Transverse colon (tissue), 4 donors: ENCODE measurements around the gene SKAP2. TPM values are rescaled to one million over a fixed set of nuclear protein-coding genes. Genes with fewer than 3 reads are reported as not detected.

Experiments
- DNase-seq: peaks from one replicate; pipeline ENCODE4 v3.0.0-alpha.2; 2019
- H3K27ac ChIP-seq, 4 donors: fragments of 200-600 bp; sonication (generic); 2 replicates each; pipeline ENCODE4 v1.5.1; 2016 to 2018; ENCODE audit warnings: inconsistent platforms in 4 of 4
- H3K27me3 ChIP-seq: fragments of 200-600 bp; sonication (generic); 2 replicates; pipeline ENCODE4 v1.5.1; 2017; ENCODE audit warnings: inconsistent platforms
- H3K36me3 ChIP-seq, 4 donors: fragments of 200-600 bp; sonication (generic); 2 replicates each; pipeline ENCODE4 v1.5.1; 2017 to 2019; ENCODE audit warnings: inconsistent platforms in 4 of 4
- H3K4me1 ChIP-seq, 4 donors: fragments of 200-600 bp; sonication (generic); 2 replicates each; pipeline ENCODE4 v1.5.1; 2017 to 2020; ENCODE audit warnings: inconsistent platforms in 4 of 4
- H3K4me3 ChIP-seq, 4 donors: fragments of 200-600 bp; sonication (generic); 1 replicate in 1 of 4; 2 replicates in 3 of 4; pipeline versions ENCODE4 v1.5.1 to v1.6.1; 2017 to 2019; ENCODE audit warnings: inconsistent platforms in 4 of 4
- H3K9me3 ChIP-seq, 2 donors: fragments of 200-600 bp; sonication (generic); 2 replicates each; pipeline ENCODE4 v1.5.1; 2017 to 2019; ENCODE audit warnings: inconsistent platforms in 2 of 2
- EP300 ChIP-seq: sonication (generic); formaldehyde crosslinking; IDR thresholded peaks from one replicate; pipeline ENCODE4 v1.6.1; 2017; ENCODE audit warnings: antibody characterized with exemption, low read depth
- POLR2A ChIP-seq: fragments of 450-650 bp; IDR thresholded peaks from one replicate; pipeline ENCODE4 v1.6.1; 2016; ENCODE audit warnings: antibody characterized with exemption, mild to moderate bottlenecking, moderate library complexity
- POLR2AphosphoS5 ChIP-seq, 3 donors: sonication (generic); formaldehyde crosslinking; IDR thresholded peaks; one replicate each; pipeline ENCODE4 v1.6.1; 2016; ENCODE audit warnings: antibody characterized with exemption in 3 of 3
- WGBS, 2 donors: methylation state at CpG; one replicate each; pipeline ENCODE4 v1.1.5; 2018; ENCODE audit warnings: low coverage in 1 of 2; 5-methylcytosine and 5-hydroxymethylcytosine counted together
- in situ Hi-C, 4 donors: fragments of 200-750 bp; cut with MboI; loops; one replicate each; pipeline versions ENCODE4 v1.15.0 to v1.15.1; 2017; ENCODE audit warnings: low sequenced_read_pairs in 3 of 4, low pct_ligation_motif_present in 1 of 4, low pct_unique_long_range_greater_than_20kb in 1 of 4
- intact Hi-C: fragments of 100-400 bp; cut with DNase I; formaldehyde crosslinking; loops from one replicate; pipeline ENCODE4 v1.15.1; 2023; ENCODE audit warnings: low total_unique reads
- total RNA-seq, 4 donors: library from RNA; depleted of rRNA; stranded (reverse); fragments of >200 nt; gene quantifications; one replicate each; pipeline ENCODE4 v1.1.0, GENCODE V29; 2016
- TF ChIP-seq, protein P1 (sequence below), 5 experiments: fragments of 200-600 bp in 3 of 5; fragments of 450-650 bp in 2 of 5; sonication (generic) in 3 of 5; IDR thresholded peaks; 1 replicate in 2 of 5; 2 replicates in 3 of 5; pipeline ENCODE4 v1.5.1; 2016 to 2017; ENCODE audit warnings: antibody characterized with exemption in 5 of 5, inconsistent platforms in 3 of 5, mild to moderate bottlenecking in 2 of 5, moderate library complexity in 1 of 5

Gene SKAP2
- total RNA-seq, 4 donors from 2014 or later: 2.6 to 35.2 (median 23.8) TPM

DNA sequence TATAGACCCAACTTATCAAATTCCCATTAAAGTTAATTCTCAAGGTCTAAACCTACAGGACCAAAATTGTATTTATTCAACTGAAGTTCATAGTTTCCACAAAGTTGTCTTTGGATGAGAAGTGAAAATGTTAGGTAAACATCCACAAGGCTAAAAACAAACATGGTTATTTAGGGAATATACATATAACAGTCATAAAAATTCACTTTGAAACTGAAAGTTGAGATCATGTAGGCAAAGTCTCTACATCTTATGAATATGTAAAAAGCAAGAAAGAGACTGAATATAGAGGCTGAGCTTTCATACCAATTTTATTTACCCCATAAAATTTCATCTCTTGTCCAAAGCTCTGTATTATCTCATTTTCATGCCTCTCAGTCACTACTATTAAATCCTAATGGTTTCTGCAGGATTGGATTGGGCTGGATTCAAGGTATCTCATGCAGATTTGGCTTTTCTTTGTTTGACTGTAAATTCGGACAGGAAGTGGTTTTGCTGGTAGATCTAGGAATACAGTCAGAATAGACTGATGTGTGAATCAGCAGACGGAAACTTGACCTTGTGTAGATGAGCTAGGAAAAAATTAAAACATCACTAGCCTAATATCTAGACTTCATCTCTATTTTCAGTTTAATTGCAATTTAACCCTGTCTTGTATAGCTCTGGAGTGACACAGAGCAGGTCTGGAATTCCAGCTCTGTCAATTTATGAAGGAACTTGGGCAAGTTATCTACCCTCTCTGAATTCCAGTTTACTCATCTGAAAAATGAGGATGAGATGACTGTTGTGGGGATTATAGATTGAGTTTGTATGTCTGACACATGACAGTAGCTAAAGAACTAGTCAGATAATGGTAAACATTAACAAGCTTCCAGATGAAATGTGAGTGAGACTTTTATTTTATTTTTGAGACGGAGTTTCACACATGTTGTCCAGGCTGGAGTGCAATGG, 27.3 kb upstream of the SKAP2 start:
- no peak for TF ChIP-seq POLR2AphosphoS5 (IDR thresholded peaks at IDR 0.05)
- TF ChIP-seq, protein P1, sequence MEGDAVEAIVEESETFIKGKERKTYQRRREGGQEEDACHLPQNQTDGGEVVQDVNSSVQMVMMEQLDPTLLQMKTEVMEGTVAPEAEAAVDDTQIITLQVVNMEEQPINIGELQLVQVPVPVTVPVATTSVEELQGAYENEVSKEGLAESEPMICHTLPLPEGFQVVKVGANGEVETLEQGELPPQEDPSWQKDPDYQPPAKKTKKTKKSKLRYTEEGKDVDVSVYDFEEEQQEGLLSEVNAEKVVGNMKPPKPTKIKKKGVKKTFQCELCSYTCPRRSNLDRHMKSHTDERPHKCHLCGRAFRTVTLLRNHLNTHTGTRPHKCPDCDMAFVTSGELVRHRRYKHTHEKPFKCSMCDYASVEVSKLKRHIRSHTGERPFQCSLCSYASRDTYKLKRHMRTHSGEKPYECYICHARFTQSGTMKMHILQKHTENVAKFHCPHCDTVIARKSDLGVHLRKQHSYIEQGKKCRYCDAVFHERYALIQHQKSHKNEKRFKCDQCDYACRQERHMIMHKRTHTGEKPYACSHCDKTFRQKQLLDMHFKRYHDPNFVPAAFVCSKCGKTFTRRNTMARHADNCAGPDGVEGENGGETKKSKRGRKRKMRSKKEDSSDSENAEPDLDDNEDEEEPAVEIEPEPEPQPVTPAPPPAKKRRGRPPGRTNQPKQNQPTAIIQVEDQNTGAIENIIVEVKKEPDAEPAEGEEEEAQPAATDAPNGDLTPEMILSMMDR (IDR thresholded peaks at IDR 0.05): no peak
- TF ChIP-seq POLR2A: no peak
- TF ChIP-seq EP300: no peak
- in situ Hi-C loops: no loop called here

DNA sequence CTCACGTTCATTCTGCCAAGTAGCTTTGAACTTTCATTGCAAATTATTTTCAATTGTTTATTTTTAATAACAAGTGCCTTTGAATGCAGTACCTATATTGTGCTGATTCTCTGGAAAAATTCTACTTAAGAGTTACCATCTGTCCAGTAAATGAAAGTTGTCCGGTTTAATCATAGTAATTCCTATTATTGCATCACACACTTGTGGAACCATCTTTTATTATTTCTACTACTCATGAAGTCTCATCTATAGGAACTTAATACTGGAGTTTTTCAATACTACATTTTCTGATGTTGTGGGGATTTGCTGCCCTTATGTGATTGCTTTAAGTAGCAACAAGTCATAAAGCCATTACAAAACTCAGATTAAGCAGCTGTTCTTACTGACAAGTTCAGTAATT, 16.5 kb upstream of the SKAP2 start:
- H3K27me3 ChIP-seq: no peaks in the 10 kb centered on the region
- no peaks in the 10 kb centered on the region for H3K4me1 ChIP-seq
- H3K4me3 ChIP-seq: no peak overlapping the region
- H3K36me3 ChIP-seq: no peaks in the 10 kb centered on the region
- in situ Hi-C loops (no loop called here), intact Hi-C loops (no loop called here)
- H3K9me3 ChIP-seq: peaks cover 12 to 19% of the 10 kb centered on the region in 2 donors
- H3K27ac ChIP-seq: no peak overlapping the region
- no peak for DNase-seq
- 76 to 83% methylated on average over 2 of the region's 2 CpGs for WGBS, 2 donors
- TF ChIP-seq POLR2AphosphoS5 (IDR thresholded peaks at IDR 0.05) (no peak), POLR2A (no peak), EP300 (no peak)
- TF ChIP-seq, protein P1 (IDR thresholded peaks at IDR 0.05): no peak

More for the DNA sequence above, 27.3 kb upstream of the SKAP2 start:
- no peaks in the 10 kb centered on the region for H3K27me3 ChIP-seq
- intact Hi-C loops: no loop called here
- no peaks in the 10 kb centered on the region for H3K9me3 ChIP-seq
- no peaks in the 10 kb centered on the region for H3K36me3 ChIP-seq
- no peak overlapping the region for H3K27ac ChIP-seq
- WGBS, 2 donors: 69 to 78% methylated on average over 2 to 3 of the region's 3 CpGs
- DNase-seq: no peak
- H3K4me1 ChIP-seq: no peaks in the 10 kb centered on the region
- no peak overlapping the region for H3K4me3 ChIP-seq

DNA sequence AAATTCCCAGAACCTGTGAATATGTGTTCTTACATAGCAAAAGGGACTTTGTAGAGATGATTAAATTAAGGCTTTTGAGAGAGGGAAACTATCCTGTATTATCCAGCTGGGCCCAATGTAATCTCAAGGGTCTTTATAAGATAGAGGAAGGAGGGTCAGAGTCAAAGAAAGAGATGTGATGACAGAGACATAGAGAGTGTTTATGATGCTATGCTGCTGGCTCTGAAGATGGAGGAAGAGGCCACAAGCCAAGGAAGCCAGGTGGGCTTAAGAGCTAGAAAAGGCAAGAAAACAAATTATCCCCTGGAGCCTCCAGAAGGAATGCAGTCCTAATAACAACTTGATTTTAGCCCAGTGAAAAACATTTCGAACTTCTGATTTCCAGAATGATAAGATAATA, 15.3 kb upstream of the SKAP2 start:
- TF ChIP-seq EP300: no peak
- no peak for TF ChIP-seq POLR2AphosphoS5 (IDR thresholded peaks at IDR 0.05)
- TF ChIP-seq, protein P1 (IDR thresholded peaks at IDR 0.05): no peak
- no peak for TF ChIP-seq POLR2A
- Histone ChIP-seq H3K9me3 (peaks cover 7 to 10% of the 10 kb centered on the region in 2 donors), H3K27me3 (no peaks in the 10 kb centered on the region), H3K4me1 (no peaks in the 10 kb centered on the region), H3K4me3 (no peak overlapping the region), H3K36me3 (no peaks in the 10 kb centered on the region), H3K27ac (no peak overlapping the region)
- in situ Hi-C loops (no loop called here), intact Hi-C loops (no loop called here)
- WGBS, 2 donors: 92 to 93% methylated on average over 1 of the region's 1 CpG
- DNase-seq: no peak

DNA sequence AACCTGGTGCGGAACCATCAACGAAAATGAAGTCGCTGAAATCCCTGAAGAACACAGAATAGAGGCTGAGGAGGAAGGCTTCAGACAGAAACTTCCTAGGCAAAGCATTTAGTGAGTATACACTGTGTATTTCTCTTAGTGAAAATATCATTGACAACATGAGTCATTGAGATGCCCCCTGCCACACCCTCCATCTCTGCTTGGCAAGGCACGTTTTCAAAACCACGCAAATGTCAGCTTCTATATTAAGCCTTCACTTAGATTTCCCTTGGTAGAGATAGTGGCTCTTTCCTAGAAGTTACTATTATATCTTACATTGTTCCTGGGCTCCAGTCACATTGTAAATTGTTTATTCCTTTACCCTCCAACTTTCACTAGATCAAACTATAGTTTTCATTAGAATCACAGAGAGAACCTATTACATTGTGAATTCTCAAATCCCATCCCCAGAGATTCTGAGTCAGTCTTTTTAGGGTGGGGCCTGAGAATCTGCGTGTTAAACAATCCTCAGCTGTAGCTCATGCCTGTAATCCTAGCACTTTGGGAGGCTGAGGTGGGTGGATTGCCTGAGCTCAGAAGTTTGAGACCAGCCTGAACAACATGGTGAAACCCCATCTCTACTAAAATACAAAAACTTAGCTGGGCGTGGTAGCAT, 4.6 kb upstream of the SKAP2 start:
- Histone ChIP-seq H3K27me3 (no peaks in the 10 kb centered on the region), H3K4me3 (no peak overlapping the region), H3K36me3 (no peaks in the 10 kb centered on the region), H3K27ac (no peak overlapping the region), H3K4me1 (peaks cover 0 to 6% (median 4%) of the 10 kb centered on the region in 4 donors), H3K9me3 (no peaks in the 10 kb centered on the region)
- in situ Hi-C loops (loop anchor here (25.0 kb wide), 3 partner anchors 507 to 1007 kb away; no protein-coding TSS in a partner anchor), intact Hi-C loops (no loop called here)
- no peak for DNase-seq
- WGBS, 2 donors: 78 to 81% methylated on average over 6 to 7 of the region's 7 CpGs
- TF ChIP-seq POLR2A: no peak
- TF ChIP-seq POLR2AphosphoS5 (IDR thresholded peaks at IDR 0.05): no peak
- TF ChIP-seq, protein P1 (IDR thresholded peaks at IDR 0.05): no peak
- no peak for TF ChIP-seq EP300
